Suppressor macrophage treated with lipopolysaccharide for 4 hours (primary cell): Measurements from ENCODE around the gene LONRF3.
A peak's percentile ranks its signal among the peaks of the same experiment; 100 is the strongest.

ENCODE experiments used
- DNase-seq: peaks from one replicate; pipeline ENCODE4 v3.0.0-alpha.2; 2020

Gene LONRF3

GRCh38 chrX:118974088-118974907 lies at the start of gene LONRF3:
LONRF3 (plus strand) TSS chrX:118974618; CDS start chrX:118974781, 163 bp downstream.
- DNase-seq = peak; percentile 80

- DNase-seq = no peak
Observed at GRCh38 chrX:118928151-118928550, 46.3 kb upstream of the LONRF3 start.

GRCh38 chrX:118935352-118935751 lies 39.1 kb upstream of the LONRF3 start:
- DNase-seq = no peak

DNA sequence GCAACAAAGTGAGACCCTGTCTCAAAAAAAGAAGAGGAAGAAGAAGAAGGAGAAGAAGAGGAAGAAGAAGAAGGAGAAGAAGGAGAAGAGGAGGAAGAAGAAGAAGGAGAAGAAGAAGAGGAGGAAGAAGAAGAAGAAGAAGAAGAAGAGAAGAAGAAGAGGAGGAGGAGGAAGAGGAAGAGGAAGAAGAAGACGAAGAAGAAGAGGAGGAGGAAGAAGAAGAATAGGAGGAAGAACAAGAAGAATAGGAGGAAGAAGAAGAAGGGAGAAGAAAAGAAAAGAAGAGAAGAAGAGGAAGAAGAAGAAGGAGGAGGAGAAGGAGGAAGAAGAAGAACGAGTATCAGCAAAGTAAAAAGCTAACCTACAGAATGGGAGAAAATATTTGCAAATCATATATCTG lies 33.3 kb upstream of the LONRF3 start:
- DNase-seq = no peak

GRCh38 chrX:118943102-118943501 lies 31.3 kb upstream of the LONRF3 start:
- DNase-seq = no peak

- DNase-seq = no peak
Observed at GRCh38 chrX:118945921-118946320, 28.5 kb upstream of the LONRF3 start.

DNA sequence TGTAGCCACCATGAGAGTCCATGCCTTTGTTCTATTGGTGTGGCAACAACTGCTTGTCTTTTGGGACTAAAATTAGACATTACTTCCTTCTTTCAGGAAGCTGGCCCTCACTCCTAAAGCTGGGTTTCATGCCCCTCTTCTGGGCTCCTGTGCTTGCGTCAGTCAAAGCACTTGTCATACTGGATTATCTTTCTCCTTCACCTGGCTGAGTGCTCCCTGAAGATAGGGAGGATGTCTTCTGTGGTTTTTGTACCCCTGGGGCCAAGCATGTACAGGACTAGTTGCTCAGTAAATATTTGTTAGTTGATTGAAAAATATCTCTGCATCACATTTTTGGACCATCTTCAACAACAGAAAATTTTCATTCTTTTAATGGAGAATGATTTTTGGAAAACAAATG lies 26.1 kb upstream of the LONRF3 start:
- no peak for DNase-seq

DNA sequence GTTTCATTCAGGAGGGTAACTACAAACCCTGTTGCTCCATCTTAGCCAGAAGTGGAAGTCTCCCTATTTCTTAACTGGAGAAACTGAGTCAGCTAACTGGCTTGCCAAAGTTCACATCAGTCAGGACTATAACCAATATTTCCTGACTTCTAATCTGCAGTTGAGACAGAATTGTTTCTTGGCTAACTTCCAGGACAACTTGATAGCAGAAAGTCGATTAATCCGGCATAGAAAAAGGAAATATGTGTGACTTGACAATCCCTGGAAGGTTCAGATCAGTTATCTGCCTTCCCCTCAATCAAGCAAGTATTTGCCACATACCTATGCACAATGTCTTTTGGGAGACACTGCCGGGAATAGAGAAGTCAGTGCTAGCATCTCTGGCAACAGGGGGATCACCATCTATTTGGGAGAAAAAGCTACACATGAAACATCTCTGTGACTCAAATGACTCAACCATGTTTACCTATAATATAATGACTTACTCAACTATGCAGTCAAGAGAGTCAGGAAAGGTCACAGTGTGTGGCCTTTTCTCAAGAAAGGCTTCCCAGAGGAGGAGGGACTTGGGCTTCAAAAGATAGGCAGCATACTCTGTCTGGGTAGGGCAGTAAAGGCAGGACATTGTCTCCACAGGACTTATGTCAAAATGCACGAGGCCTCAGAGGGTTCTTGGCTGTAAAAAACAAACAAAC lies 12.4 kb upstream of the LONRF3 start:
- DNase-seq = no peak

DNA sequence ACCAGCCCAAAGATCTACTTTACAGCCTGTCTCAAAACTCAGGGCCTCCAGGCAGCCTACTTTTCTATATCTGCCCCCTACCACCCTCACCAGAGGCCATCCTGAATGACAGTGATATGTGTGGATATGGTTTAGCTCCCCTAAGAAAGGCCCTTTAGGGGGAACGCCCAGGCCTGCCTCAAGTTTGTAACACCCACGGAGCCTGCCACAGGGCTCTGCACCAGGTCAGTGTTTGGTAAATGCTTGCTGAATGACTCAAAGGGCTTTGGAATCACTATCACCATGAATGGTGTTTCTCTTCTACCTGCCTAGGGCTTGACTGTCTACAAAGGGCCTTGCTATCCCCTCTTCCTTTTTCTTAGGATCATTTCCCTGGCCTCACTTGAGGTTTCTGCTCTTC lies 11.3 kb upstream of the LONRF3 start:
- DNase-seq = no peak

DNA sequence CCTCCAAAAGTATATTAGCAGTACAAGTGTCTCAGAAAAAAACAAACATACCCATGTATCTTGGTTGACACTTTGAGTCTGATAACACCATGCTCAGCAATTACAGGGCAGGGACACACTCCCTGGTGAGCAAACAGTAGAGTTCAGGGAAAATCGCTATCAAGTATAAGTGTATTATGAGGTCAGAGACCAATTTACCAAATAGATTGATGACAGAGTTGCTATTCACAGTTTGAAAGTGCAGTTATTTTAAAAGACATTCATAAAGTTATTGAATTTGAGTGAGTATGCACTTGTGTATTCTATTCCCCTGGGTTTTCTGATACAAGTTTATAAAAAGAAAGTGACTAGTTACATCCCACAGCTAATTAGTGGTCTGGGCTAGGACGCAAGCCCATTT lies 10.2 kb upstream of the LONRF3 start:
- no peak for DNase-seq

DNA sequence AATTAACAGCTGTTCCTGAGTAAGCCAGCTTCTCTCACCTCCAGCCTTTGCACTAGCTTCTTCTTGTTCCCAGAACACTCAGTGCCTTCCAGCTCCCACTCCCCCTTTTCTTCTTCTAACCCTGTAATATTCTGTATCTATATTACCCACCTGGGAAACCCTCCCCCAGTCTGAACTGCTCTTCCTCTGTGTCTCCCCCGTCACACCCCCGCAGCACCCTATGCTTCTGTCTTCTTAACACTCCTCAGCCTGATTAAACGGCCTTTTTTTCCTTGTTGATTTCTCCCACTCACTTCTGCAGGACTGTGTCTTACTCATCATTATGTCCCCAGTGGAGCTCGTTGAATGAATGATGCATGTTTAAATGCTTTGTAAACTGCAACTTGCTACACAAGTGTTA lies 9.0 kb upstream of the LONRF3 start:
- no peak for DNase-seq

DNA sequence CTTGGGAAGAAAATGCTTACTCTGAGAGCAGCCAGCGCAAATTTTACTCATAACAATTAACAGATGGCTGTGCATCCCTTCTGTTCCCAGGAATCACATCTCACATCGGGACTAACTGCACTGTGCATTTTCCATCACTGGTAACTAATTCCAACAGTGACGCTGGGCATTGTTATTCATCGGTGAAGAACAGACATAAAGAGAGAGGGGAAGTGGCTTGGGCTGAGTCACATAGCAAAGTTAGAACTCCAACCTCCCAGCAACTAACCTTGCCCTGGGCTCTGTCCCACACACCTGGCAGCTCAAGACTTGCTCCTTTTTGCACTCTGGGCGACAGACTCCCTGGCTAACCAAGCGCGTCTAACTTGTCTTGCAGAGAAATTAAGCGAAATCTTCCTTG lies 6.4 kb upstream of the LONRF3 start:
- no peak for DNase-seq

DNA sequence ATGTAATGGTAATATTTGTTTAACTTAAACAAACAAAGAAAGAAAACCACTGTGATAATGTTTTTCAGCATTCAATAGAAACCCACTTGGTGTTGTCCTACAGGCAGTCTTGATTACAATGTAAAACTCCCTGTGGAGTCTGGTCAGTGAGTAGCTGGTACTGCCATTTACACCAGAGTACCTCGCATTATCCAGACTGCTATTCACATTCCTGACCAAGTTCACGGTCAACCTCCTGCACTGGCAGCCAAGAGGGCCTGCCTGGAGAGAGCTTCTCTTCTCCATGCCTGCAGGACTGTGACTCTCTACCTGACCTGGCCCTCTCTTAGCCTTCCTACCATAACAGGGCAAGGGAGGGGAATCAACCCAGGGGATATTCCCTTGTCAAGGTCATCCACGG lies 2.9 kb upstream of the LONRF3 start:
- no peak for DNase-seq

DNA sequence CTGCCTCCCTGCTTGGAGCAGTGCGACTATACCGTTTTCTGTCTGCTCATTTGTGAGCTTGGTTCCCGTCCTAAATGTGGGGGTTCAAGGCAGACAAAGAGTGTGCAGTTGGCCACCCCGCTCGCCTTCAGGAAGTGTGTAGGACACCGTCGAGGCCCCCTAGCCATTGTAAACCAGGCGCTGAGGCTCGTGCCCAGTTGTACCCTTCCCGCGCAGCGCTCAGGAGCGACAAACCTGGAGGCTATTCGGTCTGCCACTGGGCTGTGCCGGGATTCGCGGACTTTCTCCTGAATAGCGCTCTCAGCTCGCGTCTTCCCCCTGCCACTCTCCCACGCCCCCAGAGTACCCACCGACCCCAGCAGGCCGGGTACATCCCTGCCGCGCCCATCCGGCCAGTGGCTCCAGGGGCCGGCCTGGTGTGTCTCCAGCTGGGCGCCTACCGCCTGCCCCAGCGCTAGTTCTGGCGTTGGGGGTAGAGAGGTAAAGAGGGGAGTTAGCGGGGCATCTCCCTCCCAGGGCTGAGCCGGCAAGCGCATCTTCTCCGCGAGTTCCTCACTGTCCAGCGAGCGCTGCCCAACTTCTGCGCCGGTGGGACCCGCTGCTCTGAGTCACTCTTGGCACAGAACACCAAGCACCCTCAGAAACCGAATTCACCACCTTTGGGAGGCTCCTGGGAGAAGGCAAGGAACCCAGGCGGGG lies 880 bp upstream of the LONRF3 start:
- peak; percentile 20 for DNase-seq

GRCh38 chrX:118974908-118975671 lies 672 bp downstream of the LONRF3 start:
- peak; percentile 25 for DNase-seq

DNA sequence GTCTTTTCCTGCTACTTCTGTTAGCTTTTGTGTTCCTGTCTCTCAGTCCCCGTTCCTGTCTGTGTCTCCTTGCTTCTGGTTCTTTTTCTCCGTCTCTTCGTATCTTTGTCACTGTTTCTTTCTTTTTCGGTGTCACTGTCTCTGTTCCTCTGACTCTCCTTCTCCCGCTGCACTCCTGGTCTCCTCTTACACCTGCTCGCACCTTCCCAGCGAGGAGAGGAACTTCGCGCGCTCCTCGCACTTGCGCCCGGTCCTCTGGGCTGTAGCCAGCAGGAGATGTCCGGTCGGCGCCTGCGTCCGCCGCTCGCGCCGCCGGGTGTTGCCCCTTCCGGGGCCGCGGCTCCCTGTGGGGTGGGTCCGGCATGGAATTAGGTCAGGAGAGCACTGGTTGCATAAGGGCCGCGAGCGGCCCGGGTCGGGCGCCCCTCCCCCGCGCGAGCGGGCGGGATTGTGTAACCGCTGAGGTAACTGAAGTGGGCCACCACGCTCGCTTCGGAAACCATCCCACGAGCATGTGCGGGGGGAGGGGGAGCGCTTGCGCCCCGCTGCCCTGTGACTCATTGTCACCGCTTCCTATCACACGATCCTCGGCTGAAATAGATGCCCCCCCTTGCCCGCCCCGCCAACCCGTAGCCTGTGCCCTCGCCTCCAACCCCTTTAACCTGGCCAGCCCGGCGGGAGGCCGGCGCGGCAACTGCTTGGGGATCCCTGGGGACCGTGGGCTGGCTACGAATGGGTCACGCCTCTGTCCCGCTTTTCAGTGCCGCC lies 1.6 kb downstream of the LONRF3 start:
- DNase-seq = peak; percentile 85

- peak; percentile 64 for DNase-seq
Observed at GRCh38 chrX:118976599-118977340, 2.4 kb downstream of the LONRF3 start.

- DNase-seq = no peak
Observed at GRCh38 chrX:118977424-118977823, 3.0 kb downstream of the LONRF3 start.

DNA sequence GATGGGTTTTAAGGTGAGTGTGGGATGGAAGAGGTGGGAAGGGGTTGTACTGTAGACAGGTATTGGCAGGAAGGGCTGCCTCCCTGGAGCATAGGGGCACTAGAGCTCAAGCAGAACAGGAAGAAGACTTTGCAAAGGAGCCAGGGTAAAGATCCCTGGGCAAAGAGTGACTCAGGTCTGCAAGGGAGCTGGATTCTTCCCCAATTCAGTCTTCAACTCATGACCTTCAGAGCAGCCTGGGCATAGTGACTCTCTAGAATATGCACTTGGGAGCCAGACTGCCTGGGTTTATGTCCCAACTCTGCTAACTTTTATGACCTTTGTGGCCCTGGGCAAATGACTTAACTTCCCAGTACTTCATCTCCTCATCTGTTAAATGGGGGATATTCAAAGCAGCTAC lies 4.0 kb downstream of the LONRF3 start:
- DNase-seq = peak; percentile 62

DNA sequence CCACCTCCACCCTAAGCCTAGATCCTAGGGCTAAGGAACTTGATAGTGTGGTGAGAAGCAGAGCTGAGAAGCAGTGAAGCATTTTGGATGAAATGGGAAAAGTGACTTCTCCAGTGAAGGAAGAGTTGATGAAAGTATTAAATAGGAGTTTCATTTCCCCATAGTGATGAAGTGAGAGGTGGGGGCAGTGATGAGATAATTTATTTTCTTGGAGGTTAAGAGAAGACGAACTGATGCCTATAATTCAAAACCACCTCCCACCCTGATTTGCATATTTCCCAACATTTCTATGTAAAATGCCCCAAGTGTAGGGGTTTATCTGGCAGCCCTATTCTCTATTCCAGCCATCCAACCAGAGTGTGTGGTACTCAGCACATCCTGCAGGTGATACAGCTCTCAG lies 6.3 kb downstream of the LONRF3 start:
- peak; percentile 49 for DNase-seq

DNA sequence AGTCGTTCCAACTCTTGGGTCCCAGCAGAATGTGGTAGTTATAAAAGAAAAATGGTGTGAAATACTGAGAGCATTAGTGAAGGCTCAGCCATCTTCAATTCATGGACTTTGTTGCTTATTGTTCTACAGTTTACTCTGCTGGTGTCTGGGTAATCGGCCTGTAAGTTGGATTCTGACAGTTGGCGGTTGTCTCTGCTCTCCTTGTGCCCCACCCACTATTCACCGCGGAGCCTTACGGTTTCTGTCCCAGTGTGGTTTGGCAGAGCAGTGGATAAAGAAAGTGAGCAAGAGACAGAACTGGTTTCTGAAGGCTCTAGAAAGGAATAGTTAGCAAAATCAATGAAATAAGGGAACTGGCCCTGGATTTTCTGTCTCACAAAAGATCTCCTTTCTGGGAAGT lies 9.1 kb downstream of the LONRF3 start:
- no peak for DNase-seq

DNA sequence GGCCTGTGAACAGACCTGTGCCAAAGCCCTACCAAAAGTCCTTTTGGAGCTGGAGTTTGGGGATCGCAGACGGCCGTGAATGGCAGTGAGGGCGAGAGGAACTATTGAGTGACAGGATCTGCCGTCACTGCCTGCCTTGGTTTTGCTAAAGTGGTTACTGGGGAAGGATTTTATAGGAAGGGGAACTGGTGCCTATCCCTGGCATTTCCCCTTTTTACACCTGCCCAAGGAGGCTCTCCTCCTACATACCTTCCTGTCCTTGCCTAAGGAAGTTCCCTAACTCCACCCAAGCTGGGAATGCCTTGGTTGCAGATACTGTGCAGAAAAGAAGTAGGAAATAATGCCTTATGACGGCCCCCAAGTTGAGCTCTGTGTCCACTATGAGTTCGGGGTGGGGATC lies 14.5 kb downstream of the LONRF3 start:
- DNase-seq = peak; percentile 21
